NCI-H146 treated with DMSO at 0.1 percent for 48 hours (cell line): ENCODE measurements around the gene CADM1.

ENCODE experiments used
- DNase-seq: peaks from one replicate; lab custom pipeline; 2025; ENCODE audit not compliant: unreplicated experiment; lab: John Stamatoyannopoulos, UW

Gene CADM1

GRCh38 chr11:115504276-115505158 is at the start of gene CADM1:
Gene CADM1, minus strand, starts transcription at chr11:115504415.
- peak; percentile 89 for DNase-seq

GRCh38 chr11:115552773-115553438 is 48.7 kb upstream of the CADM1 start:
- no peak for DNase-seq

- DNase-seq, result peak; percentile 19
Measured at GRCh38 chr11:115552151-115552772, 48.0 kb upstream of the CADM1 start.

- no peak for DNase-seq
Measured at GRCh38 chr11:115550291-115551059, 46.3 kb upstream of the CADM1 start.

- peak; percentile 88 for DNase-seq
Measured at GRCh38 chr11:115548878-115549528, 44.8 kb upstream of the CADM1 start.

- DNase-seq, result no peak
Measured at GRCh38 chr11:115545581-115546210, 41.5 kb upstream of the CADM1 start.

- DNase-seq, result peak; percentile 44
Measured at GRCh38 chr11:115544422-115544948, 40.3 kb upstream of the CADM1 start.

- no peak for DNase-seq
Measured at GRCh38 chr11:115541518-115541917, 37.3 kb upstream of the CADM1 start.

- no peak for DNase-seq
Measured at GRCh38 chr11:115539844-115540243, 35.6 kb upstream of the CADM1 start.

GRCh38 chr11:115535781-115536180 is 31.6 kb upstream of the CADM1 start:
- no peak for DNase-seq

GRCh38 chr11:115530752-115531151 is 26.5 kb upstream of the CADM1 start:
- DNase-seq, result no peak

GRCh38 chr11:115528225-115528624 is 24.0 kb upstream of the CADM1 start:
- DNase-seq, result no peak

- no peak for DNase-seq
Measured at GRCh38 chr11:115527534-115528125, 23.4 kb upstream of the CADM1 start.

- no peak for DNase-seq
Measured at GRCh38 chr11:115525531-115526006, 21.4 kb upstream of the CADM1 start.

- no peak for DNase-seq
Measured at GRCh38 chr11:115524572-115524971, 20.4 kb upstream of the CADM1 start.

- no peak for DNase-seq
Measured at GRCh38 chr11:115523727-115524399, 19.6 kb upstream of the CADM1 start.

- DNase-seq, result no peak
Measured at GRCh38 chr11:115522302-115522701, 18.1 kb upstream of the CADM1 start.

GRCh38 chr11:115521825-115522224 is 17.6 kb upstream of the CADM1 start:
- no peak for DNase-seq
